ENCODE results near the gene SMC1B.
A peak's percentile ranks its signal among the peaks of the same experiment; 100 is the strongest.

DNA sequence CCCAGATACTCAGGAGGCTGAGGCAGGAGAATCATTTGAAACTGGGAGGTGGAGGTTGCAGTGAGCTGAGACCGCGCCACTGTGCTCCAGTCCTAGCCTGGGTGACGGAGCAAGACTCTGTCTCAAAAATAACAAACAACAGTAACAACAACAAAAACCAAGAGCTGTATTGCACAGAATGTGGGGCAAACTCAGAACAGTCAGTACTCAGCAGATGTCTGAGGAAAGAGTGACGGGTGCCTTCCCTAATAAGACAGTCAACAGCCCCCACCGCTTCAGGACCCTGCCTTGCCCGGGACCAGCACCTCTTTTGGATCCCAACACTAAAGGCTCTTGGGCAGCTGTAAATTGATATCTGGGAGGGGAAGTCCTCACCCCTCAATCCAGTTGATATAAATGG is 40.4 kb upstream of the SMC1B start:
- peak in 2 of 3 donors; percentile 13 to 40 for TF ChIP-seq POLR2AphosphoS5 (IDR thresholded peaks at IDR 0.05)
- no peak for TF ChIP-seq CTCF (IDR thresholded peaks at IDR 0.05)
- TF ChIP-seq POLR2A (IDR thresholded peaks at IDR 0.05) = no peak
- no peak for TF ChIP-seq EP300 (IDR thresholded peaks at IDR 0.05)

Measured in suprapubic skin (tissue), 4 donors.